Measurements from ENCODE around the gene CPN2.

The CPN2 gene

GRCh38 chr3:194360568-194360967, 9.4 kb upstream of the CPN2 start:
- H4K8ac ChIP-seq (ENCODE audit: low read length), result no peak overlapping the region
- no peak overlapping the region for H2BK12ac ChIP-seq (ENCODE audit: low read length in 2 of 2)
- no peak overlapping the region for H2AK5ac ChIP-seq (ENCODE audit: low read length, severe bottlenecking)
- H2BK5ac ChIP-seq (ENCODE audit: low read depth, low read length, poor library complexity, severe bottlenecking), result no peak overlapping the region
- H2BK120ac ChIP-seq (ENCODE audit: low read depth, low read length), result no peak overlapping the region
- no peak overlapping the region for H3K18ac ChIP-seq (ENCODE audit: low read depth in 1 of 2, low read length in 2 of 2)
- no peak overlapping the region for H3K4me2 ChIP-seq (ENCODE audit: low read length, poor library complexity, severe bottlenecking)
- H3K79me1 ChIP-seq (replicated peaks; ENCODE audit: low read length, poor library complexity, severe bottlenecking), result no peaks in the 10 kb centered on the region
- no peak overlapping the region for H3K4me3 ChIP-seq (ENCODE audit: insufficient read depth in 1 of 2, low read depth in 1 of 2, low read length in 2 of 2)
- no peak for DNase-seq
- no peak overlapping the region for H2BK15ac ChIP-seq (ENCODE audit: low read depth, poor library complexity, severe bottlenecking)
- peaks cover 11% of the 10 kb centered on the region for H3K4me1 ChIP-seq (ENCODE audit: control insufficient read depth, insufficient read depth, low read depth, low read length)
- no peak overlapping the region for H3K9ac ChIP-seq (ENCODE audit: low read length)
- no peak overlapping the region for H3K23ac ChIP-seq (ENCODE audit: low read length in 2 of 2)
- H3K36me3 ChIP-seq (ENCODE audit: control insufficient read depth in 1 of 2, insufficient read depth in 2 of 2, low read depth in 1 of 2, low read length in 2 of 2), result no peaks in the 10 kb centered on the region
- no peak overlapping the region for H3K14ac ChIP-seq (ENCODE audit: low read length in 2 of 2)
- H3K9me3 ChIP-seq (ENCODE audit: control insufficient read depth, low read length), result no peaks in the 10 kb centered on the region
- no peak overlapping the region for H3K27ac ChIP-seq (ENCODE audit: low read length, poor library complexity, severe bottlenecking)
- no peak overlapping the region for H4K91ac ChIP-seq (ENCODE audit: low read length)
- H3K4ac ChIP-seq (ENCODE audit: low read depth in 1 of 2, low read length in 2 of 2), result no peak overlapping the region
- WGBS, result 94% methylated on average over 18 of the region's 18 CpGs
- peaks cover 53 to 63% of the 10 kb centered on the region in 2 experiments for H3K27me3 ChIP-seq (ENCODE audit: control insufficient read depth in 1 of 2, insufficient read depth in 1 of 2, low read length in 2 of 2)
- no peak overlapping the region for H2AFZ ChIP-seq (ENCODE audit: low read depth, low read length)

- Histone ChIP-seq H3K4me2 (ENCODE audit: low read length, poor library complexity, severe bottlenecking) (no peak overlapping the region), H3K9me3 (ENCODE audit: control insufficient read depth, low read length) (no peaks in the 10 kb centered on the region), H2BK5ac (ENCODE audit: low read depth, low read length, poor library complexity, severe bottlenecking) (no peak overlapping the region), H2BK120ac (ENCODE audit: low read depth, low read length) (no peak overlapping the region), H3K4me1 (ENCODE audit: control insufficient read depth, insufficient read depth, low read depth, low read length) (no peaks in the 10 kb centered on the region), H2AK5ac (ENCODE audit: low read length, severe bottlenecking) (no peak overlapping the region), H2AFZ (ENCODE audit: low read depth, low read length) (no peak overlapping the region), H3K4me3 (ENCODE audit: insufficient read depth in 1 of 2, low read depth in 1 of 2, low read length in 2 of 2) (no peak overlapping the region), H3K23ac (ENCODE audit: low read length in 2 of 2) (no peak overlapping the region), H3K27ac (ENCODE audit: low read length, poor library complexity, severe bottlenecking) (no peak overlapping the region), H3K18ac (ENCODE audit: low read depth in 1 of 2, low read length in 2 of 2) (no peak overlapping the region), H3K4ac (ENCODE audit: low read depth in 1 of 2, low read length in 2 of 2) (no peak overlapping the region), H3K9ac (ENCODE audit: low read length) (no peak overlapping the region), H2BK12ac (ENCODE audit: low read length in 2 of 2) (no peak overlapping the region), H3K79me1 (replicated peaks; ENCODE audit: low read length, poor library complexity, severe bottlenecking) (no peaks in the 10 kb centered on the region), H3K27me3 (ENCODE audit: control insufficient read depth in 1 of 2, insufficient read depth in 1 of 2, low read length in 2 of 2) (peaks cover 51 to 67% of the 10 kb centered on the region in 2 experiments), H3K14ac (ENCODE audit: low read length in 2 of 2) (no peak overlapping the region), H2BK15ac (ENCODE audit: low read depth, poor library complexity, severe bottlenecking) (no peak overlapping the region), H4K8ac (ENCODE audit: low read length) (no peak overlapping the region), H4K91ac (ENCODE audit: low read length) (no peak overlapping the region), H3K36me3 (ENCODE audit: control insufficient read depth in 1 of 2, insufficient read depth in 2 of 2, low read depth in 1 of 2, low read length in 2 of 2) (no peaks in the 10 kb centered on the region)
- no peak for DNase-seq
- WGBS, result 94% methylated on average over 11 of the region's 11 CpGs
Observed at GRCh38 chr3:194357681-194358080, 6.6 kb upstream of the CPN2 start.

- no peak overlapping the region for H4K91ac ChIP-seq (ENCODE audit: low read length)
- H3K23ac ChIP-seq (ENCODE audit: low read length in 2 of 2), result no peak overlapping the region
- no peaks in the 10 kb centered on the region for H3K36me3 ChIP-seq (ENCODE audit: control insufficient read depth in 1 of 2, insufficient read depth in 2 of 2, low read depth in 1 of 2, low read length in 2 of 2)
- no peak overlapping the region for H2BK120ac ChIP-seq (ENCODE audit: low read depth, low read length)
- no peaks in the 10 kb centered on the region for H3K79me1 ChIP-seq (replicated peaks; ENCODE audit: low read length, poor library complexity, severe bottlenecking)
- H2BK12ac ChIP-seq (ENCODE audit: low read length in 2 of 2), result no peak overlapping the region
- 87% methylated on average over 7 of the region's 7 CpGs for WGBS
- no peak overlapping the region for H3K27ac ChIP-seq (ENCODE audit: low read length, poor library complexity, severe bottlenecking)
- no peak overlapping the region for H2AK5ac ChIP-seq (ENCODE audit: low read length, severe bottlenecking)
- no peak overlapping the region for H2BK15ac ChIP-seq (ENCODE audit: low read depth, poor library complexity, severe bottlenecking)
- no peak overlapping the region for H2AFZ ChIP-seq (ENCODE audit: low read depth, low read length)
- H2BK5ac ChIP-seq (ENCODE audit: low read depth, low read length, poor library complexity, severe bottlenecking), result no peak overlapping the region
- H3K27me3 ChIP-seq (ENCODE audit: control insufficient read depth in 1 of 2, insufficient read depth in 1 of 2, low read length in 2 of 2), result peaks cover 38 to 47% of the 10 kb centered on the region in 2 experiments
- H3K4ac ChIP-seq (ENCODE audit: low read depth in 1 of 2, low read length in 2 of 2), result no peak overlapping the region
- H3K14ac ChIP-seq (ENCODE audit: low read length in 2 of 2), result no peak overlapping the region
- no peak overlapping the region for H3K9ac ChIP-seq (ENCODE audit: low read length)
- no peak overlapping the region for H3K4me2 ChIP-seq (ENCODE audit: low read length, poor library complexity, severe bottlenecking)
- no peak overlapping the region for H4K8ac ChIP-seq (ENCODE audit: low read length)
- no peaks in the 10 kb centered on the region for H3K9me3 ChIP-seq (ENCODE audit: control insufficient read depth, low read length)
- no peak overlapping the region for H3K18ac ChIP-seq (ENCODE audit: low read depth in 1 of 2, low read length in 2 of 2)
- H3K4me3 ChIP-seq (ENCODE audit: insufficient read depth in 1 of 2, low read depth in 1 of 2, low read length in 2 of 2), result no peak overlapping the region
- DNase-seq, result no peak
- peaks cover 12% of the 10 kb centered on the region for H3K4me1 ChIP-seq (ENCODE audit: control insufficient read depth, insufficient read depth, low read depth, low read length)
Observed at GRCh38 chr3:194355379-194355778, 4.3 kb upstream of the CPN2 start.

- Histone ChIP-seq H3K4me1 (ENCODE audit: control insufficient read depth, insufficient read depth, low read depth, low read length) (peaks cover 14% of the 10 kb centered on the region), H3K4ac (ENCODE audit: low read depth in 1 of 2, low read length in 2 of 2) (no peak overlapping the region), H3K18ac (ENCODE audit: low read depth in 1 of 2, low read length in 2 of 2) (no peak overlapping the region), H4K8ac (ENCODE audit: low read length) (no peak overlapping the region), H3K23ac (ENCODE audit: low read length in 2 of 2) (no peak overlapping the region), H2BK120ac (ENCODE audit: low read depth, low read length) (no peak overlapping the region), H3K27me3 (ENCODE audit: control insufficient read depth in 1 of 2, insufficient read depth in 1 of 2, low read length in 2 of 2) (peaks cover 27 to 37% of the 10 kb centered on the region in 2 experiments), H3K79me1 (replicated peaks; ENCODE audit: low read length, poor library complexity, severe bottlenecking) (no peaks in the 10 kb centered on the region), H3K14ac (ENCODE audit: low read length in 2 of 2) (no peak overlapping the region), H3K36me3 (ENCODE audit: control insufficient read depth in 1 of 2, insufficient read depth in 2 of 2, low read depth in 1 of 2, low read length in 2 of 2) (no peaks in the 10 kb centered on the region), H4K91ac (ENCODE audit: low read length) (no peak overlapping the region), H2BK15ac (ENCODE audit: low read depth, poor library complexity, severe bottlenecking) (no peak overlapping the region), H2AK5ac (ENCODE audit: low read length, severe bottlenecking) (no peak overlapping the region), H2BK12ac (ENCODE audit: low read length in 2 of 2) (no peak overlapping the region), H3K9ac (ENCODE audit: low read length) (no peak overlapping the region), H2BK5ac (ENCODE audit: low read depth, low read length, poor library complexity, severe bottlenecking) (no peak overlapping the region), H2AFZ (ENCODE audit: low read depth, low read length) (no peak overlapping the region), H3K27ac (ENCODE audit: low read length, poor library complexity, severe bottlenecking) (no peak overlapping the region), H3K9me3 (ENCODE audit: control insufficient read depth, low read length) (no peaks in the 10 kb centered on the region), H3K4me3 (ENCODE audit: insufficient read depth in 1 of 2, low read depth in 1 of 2, low read length in 2 of 2) (no peak overlapping the region), H3K4me2 (ENCODE audit: low read length, poor library complexity, severe bottlenecking) (no peak overlapping the region)
- DNase-seq, result no peak
- 70% methylated on average over 2 of the region's 2 CpGs for WGBS
Observed at GRCh38 chr3:194354315-194354714, 3.2 kb upstream of the CPN2 start.

Data from mesenchymal stem cell (in vitro differentiated cells and primary cell).